WI38 (cell line): ENCODE results near the gene VWA8.
"Not testable (repeated sequence)": the region's sequence is repeated elsewhere in the genome, so short reads cannot be mapped to it uniquely, and the experiment has no call there.

ENCODE experiments used
- H3K4me3 ChIP-seq: 2 replicates; pipeline ENCODE4 v1.5.1; 2011; ENCODE audit warnings: low read depth, mild to moderate bottlenecking, control low read depth, low read length
- CTCF ChIP-seq: IDR thresholded peaks from 2 replicates; pipeline ENCODE4 v1.5.1; 2012; ENCODE audit warnings: low read depth, mild to moderate bottlenecking, control low read depth, low read length

The VWA8 gene

GRCh38 chr13:41809962-41810361 lies 150.9 kb downstream of the VWA8 start:
- TF ChIP-seq CTCF, result no peak
- no peak overlapping the region for H3K4me3 ChIP-seq

GRCh38 chr13:41803445-41803735 lies 157.5 kb downstream of the VWA8 start:
- H3K4me3 ChIP-seq, result not testable (repeated sequence)

- H3K4me3 ChIP-seq, result no peak overlapping the region
- no peak for TF ChIP-seq CTCF
These were observed 158.0 kb downstream of the VWA8 start for GRCh38 chr13:41802684-41803444.

- TF ChIP-seq CTCF, result no peak
- no peak overlapping the region for H3K4me3 ChIP-seq
These were observed 158.7 kb downstream of the VWA8 start for GRCh38 chr13:41802043-41802683.

- no peak for TF ChIP-seq CTCF
- H3K4me3 ChIP-seq, result no peak overlapping the region
These were observed 169.9 kb downstream of the VWA8 start for GRCh38 chr13:41791056-41791455.

GRCh38 chr13:41788552-41788951 lies 172.4 kb downstream of the VWA8 start:
- TF ChIP-seq CTCF, result no peak

GRCh38 chr13:41785402-41786172 lies 175.3 kb downstream of the VWA8 start:
- H3K4me3 ChIP-seq, result no peak overlapping the region
- no peak for TF ChIP-seq CTCF

More at GRCh38 chr13:41788552-41788951, 172.4 kb downstream of the VWA8 start:
- H3K4me3 ChIP-seq, result no peak overlapping the region
